HepG2 (cell line): ENCODE results near the gene UBL4B. TPM values are rescaled to one million over a fixed set of nuclear protein-coding genes. Genes with fewer than 3 reads are reported as not detected.

Experiments used
- ATAC-seq: fragments of 200-7000 bp; cut with Tn5 transposase; 3 replicates; pipeline ENCODE4 v1.9.1; 2020; ENCODE audit warnings: mild to moderate bottlenecking, moderate library complexity
- BruUV-seq: library from RNA; stranded (reverse); fragments of 400-500 nt; replicated peaks from 2 replicates; lab custom pipeline; 2021; lab: Mats Ljungman, UMichigan
- CTCF ChIA-PET: fragments of 300-600 bp; formaldehyde crosslinking; extraction: SDS; loops from one replicate; lab custom pipeline; 2021; ENCODE audit warnings: low total read pairs, inconsistent platforms, low intra/inter-chr PET ratio; lab: Yijun Ruan, JAX
- POLR2A ChIA-PET: fragments of 350-600 bp; sonication (Branson Sonifier 250); formaldehyde crosslinking; loops from one replicate; lab custom pipeline; 2020; ENCODE audit warnings: antibody characterized with exemption, inconsistent platforms; lab: Yijun Ruan, JAX
- DNase-seq: peaks from one replicate; pipeline ENCODE4 v3.0.0-alpha.2; 2015; ENCODE audit warnings: low spot score
- FAIRE-seq: peaks from 3 replicates; lab custom pipeline; 2011; peaks lifted over from hg19 to GRCh38; lab: Jason Lieb, UNC
- H2AFZ ChIP-seq: one replicate; pipeline ENCODE4 v1.6.1; 2011; ENCODE audit warnings: low read length, inconsistent platforms
- H3K27ac ChIP-seq: fragments of 300-600 bp; 3 replicates; pipeline ENCODE4 v1.8.0; 2011; ENCODE audit warnings: mixed run types, mild to moderate bottlenecking, mixed read lengths, low read length, inconsistent platforms; ENCODE audit not compliant: insufficient read depth; ENCODE audit errors: extremely low read length
- H3K27me3 ChIP-seq, 2 experiments: fragments of 200-600 bp in 1 of 2; 2 replicates in 1 of 2; 3 replicates in 1 of 2; pipeline versions ENCODE4 v1.6.0 to v1.8.0; 2011; ENCODE audit warnings: low read length in 2 of 2, mild to moderate bottlenecking in 2 of 2, moderate library complexity in 2 of 2, inconsistent platforms in 1 of 2; ENCODE audit not compliant: insufficient read depth in 2 of 2, control insufficient read depth in 1 of 2
- H3K36me3 ChIP-seq, 2 experiments: fragments of 200-600 bp in 1 of 2; replicated peaks in 1 of 2; 2 replicates in 1 of 2; 3 replicates in 1 of 2; pipeline versions ENCODE4 v1.5.1 to v1.8.0; 2011; ENCODE audit warnings: low read length in 2 of 2, inconsistent platforms in 1 of 2; ENCODE audit not compliant: insufficient read depth in 2 of 2, control insufficient read depth in 1 of 2
- H3K4me1 ChIP-seq: 2 replicates; pipeline ENCODE4 v1.5.1; 2012; ENCODE audit warnings: low read length, inconsistent platforms; ENCODE audit not compliant: insufficient read depth
- H3K4me2 ChIP-seq: 2 replicates; pipeline ENCODE4 v1.6.0; 2011; ENCODE audit warnings: low read depth, low read length, inconsistent platforms
- H3K4me3 ChIP-seq, 3 experiments: fragments of 200-600 bp in 1 of 3; sonication (generic), shearing (Covaris generic) in 1 of 3; replicated peaks in 1 of 3; 2 replicates each; pipeline ENCODE4 v1.5.1; 2011 to 2016; ENCODE audit warnings: low read length in 3 of 3, inconsistent platforms in 2 of 3, low read depth in 2 of 3, mild to moderate bottlenecking in 2 of 3, control low read depth in 1 of 3, mixed read lengths in 1 of 3; ENCODE audit not compliant: insufficient read depth in 1 of 3
- H3K79me2 ChIP-seq: one replicate; pipeline ENCODE4 v1.6.1; 2011; ENCODE audit warnings: low read length, inconsistent platforms; ENCODE audit not compliant: insufficient read depth
- H3K9ac ChIP-seq: 2 replicates; pipeline ENCODE4 v1.6.0; 2011; ENCODE audit warnings: mild to moderate bottlenecking, low read depth, low read length, inconsistent platforms; ENCODE audit not compliant: insufficient read depth
- H3K9me3 ChIP-seq: 2 replicates; pipeline ENCODE4 v1.5.1; 2012; ENCODE audit warnings: mild to moderate bottlenecking, low read length
- H4K20me1 ChIP-seq: 2 replicates; pipeline ENCODE4 v1.6.0; 2011; ENCODE audit warnings: inconsistent platforms, mild to moderate bottlenecking, low read length, moderate library complexity; ENCODE audit not compliant: insufficient read depth
- MIXL1 ChIP-seq: IDR thresholded peaks from 2 replicates; pipeline ENCODE4 v1.6.1; 2016
- MNT ChIP-seq: fragments of 450-650 bp; IDR thresholded peaks from 2 replicates; pipeline ENCODE4 v1.6.1; 2016
- NR2F6 ChIP-seq, 2 experiments: IDR thresholded peaks; 2 replicates each; pipeline ENCODE4 v1.6.1; 2016; ENCODE audit warnings: antibody characterized with exemption in 1 of 2, mild to moderate bottlenecking in 1 of 2
- TAF1 ChIP-seq: sonication (generic); formaldehyde crosslinking; IDR thresholded peaks from 2 replicates; pipeline ENCODE4 v1.4.0; 2020; ENCODE audit warnings: missing genetic modification reagents
- ZNF263 ChIP-seq: sonication (generic); formaldehyde crosslinking; IDR thresholded peaks from 2 replicates; pipeline ENCODE4 v1.4.0; 2020; ENCODE audit warnings: missing genetic modification reagents
- WGBS: methylation state at CpG from one replicate; pipeline ENCODE4 v1.1.6; 2017; ENCODE audit warnings: low lambda C conversion rate; 5-methylcytosine and 5-hydroxymethylcytosine counted together
- in situ Hi-C: cut with HindIII; loops from 2 replicates; pipeline ENCODE4 v1.10.0; 2017; ENCODE audit warnings: low pct_unique_long_range_greater_than_20kb; ENCODE audit not compliant: extremely low pct_ligation_motif_present
- intact Hi-C: fragments of 100-400 bp; cut with micrococcal nuclease; formaldehyde crosslinking; loops from one replicate; pipeline ENCODE4 v1.10.0; 2022; ENCODE audit not compliant: unreplicated experiment
- polyA plus RNA-seq, 8 experiments: library from polyadenylated mRNA; depleted of rRNA in 3 of 8; stranded (reverse) in 7 of 8; unstranded in 1 of 8; fragments of >200 nt; fragmentation: Illumina TruSeq in 4 of 8; extraction: Trizol in 4 of 8; gene quantifications; 2 replicates each; pipeline versions ENCODE4 v1.2.1 to v1.2.3, GENCODE V29; 2011 to 2016; ENCODE audit warnings: low read depth in 4 of 8, missing spikeins in 1 of 8, mixed read lengths in 1 of 8; ENCODE audit not compliant: insufficient read depth in 1 of 8
- total RNA-seq, 5 experiments: library from RNA; depleted of rRNA; stranded (reverse); fragments of >200 nt; fragmentation: Illumina TruSeq; extraction: Trizol; gene quantifications; 2 replicates each; pipeline ENCODE4 v1.2.3, GENCODE V29; 2016; ENCODE audit warnings: low read depth in 1 of 5

The UBL4B gene
- total and polyA plus RNA-seq, 2 of the 13 experiments (the other 11 are each of a cell fraction or from before 2014, with no cell fraction given): not detected

GRCh38 chr1:110088739-110089316 lies 23.4 kb upstream of the UBL4B start:
- Histone ChIP-seq H3K4me2 (no peak overlapping the region), H4K20me1 (no peaks in the 10 kb centered on the region), H2AFZ (no peak overlapping the region), H3K36me3 (no peaks in the 10 kb centered on the region), H3K4me3 (no peak overlapping the region), H3K4me1 (peaks cover 14% of the 10 kb centered on the region; the same call in 1 of the 2 replicates), H3K27ac (no peak overlapping the region), H3K27me3 (peaks cover 5 to 43% of the 10 kb centered on the region in 2 experiments; a peak in 3 of 5 replicates), H3K9me3 (no peaks in the 10 kb centered on the region), H3K79me2 (no peaks in the 10 kb centered on the region), H3K9ac (no peak overlapping the region)
- intact Hi-C loops (loop anchor here (1.0 kb wide), 1 partner anchor 17 kb away; no protein-coding TSS in a partner anchor), in situ Hi-C loops (no loop called here)
- CTCF ChIA-PET: interaction anchor here (1.1 to 1.6 kb wide), 4 partner anchors 17 to 371 kb away, joined by 3 to 13 read pairs (median 4); no protein-coding TSS in a partner anchor
- POLR2A ChIA-PET: interaction anchor here (1.2 kb wide), 1 partner anchor 29 kb away, joined by 4 read pairs; no protein-coding TSS in a partner anchor
- DNase-seq (no peak), ATAC-seq (no peak), FAIRE-seq (no peak)
- no TSS peak for BruUV-seq
- whole genome bisulfite sequencing: 30% methylated on average over 2 of the region's 10 CpGs
- TF ChIP-seq MNT: peak; percentile 57; the same call in 1 of the 2 replicates
- TF ChIP-seq TAF1: no peak

GRCh38 chr1:110089561-110090275 lies 22.5 kb upstream of the UBL4B start:
- POLR2A ChIA-PET: no interaction called here
- TF ChIP-seq NR2F6 (IDR thresholded peaks at IDR 0.05): 0 out of 2 replicates have a peak, but pooled peaks have one; percentile 14
- TF ChIP-seq NR2F6 (CRISPR knock-in tag; IDR thresholded peaks at IDR 0.05): no peak
- 0 out of 2 replicates have a peak, but pooled peaks have one; percentile 31 for TF ChIP-seq ZNF263 (CRISPR knock-in tag)
- TF ChIP-seq MIXL1 (CRISPR knock-in tag): no peak
- Histone ChIP-seq H3K27ac (no peak overlapping the region), H3K9me3 (no peaks in the 10 kb centered on the region), H4K20me1 (no peaks in the 10 kb centered on the region), H2AFZ (no peak overlapping the region), H3K27me3 (peaks cover 5 to 39% of the 10 kb centered on the region in 2 experiments; a peak in 3 of 5 replicates), H3K4me2 (no peak overlapping the region), H3K36me3 (no peaks in the 10 kb centered on the region), H3K4me3 (no peak overlapping the region), H3K79me2 (no peaks in the 10 kb centered on the region), H3K9ac (no peak overlapping the region), H3K4me1 (peaks cover 13% of the 10 kb centered on the region; the same call in 1 of the 2 replicates)
- no peak for DNase-seq
- intact Hi-C loops (no loop called here), in situ Hi-C loops (no loop called here)
- BruUV-seq: no TSS peak
- no peak for FAIRE-seq
- 3% methylated on average over 6 of the region's 7 CpGs for WGBS
- ATAC-seq: no peak
- CTCF ChIA-PET: interaction anchor here (1.6 kb wide), 1 partner anchor 17 kb away, joined by 3 read pairs; no protein-coding TSS in a partner anchor
